HFFc6 (cell line): ENCODE results near the gene TBL1XR1. TPM values are rescaled to one million over a fixed set of nuclear protein-coding genes. Genes with fewer than 3 reads are reported as not detected.
"Not testable (repeated sequence)": the region's sequence is repeated elsewhere in the genome, so short reads cannot be mapped to it uniquely, and the experiment has no call there.

ENCODE experiments used
- DNase-seq: peaks from one replicate; pipeline ENCODE4 v3.0.0-alpha.2; 2018
- H3K27ac Mint-ChIP-seq: 2 replicates; pipeline ENCODE4 v1.8.0; 2020; ENCODE audit warnings: mild to moderate bottlenecking, mixed read lengths
- H3K27me3 Mint-ChIP-seq: 2 replicates; pipeline ENCODE4 v1.8.0; 2021; ENCODE audit warnings: mild to moderate bottlenecking, moderate library complexity, mixed read lengths; ENCODE audit not compliant: insufficient read depth
- H3K36me3 Mint-ChIP-seq: 2 replicates; pipeline ENCODE4 v1.8.0; 2021; ENCODE audit warnings: low read depth, mixed read lengths
- H3K4me1 Mint-ChIP-seq: 2 replicates; pipeline ENCODE4 v1.8.0; 2020; ENCODE audit warnings: low read depth, mixed read lengths
- H3K4me3 Mint-ChIP-seq: 2 replicates; pipeline ENCODE4 v1.8.0; 2020; ENCODE audit warnings: mild to moderate bottlenecking, moderate library complexity, mixed read lengths
- H3K9me3 Mint-ChIP-seq: 2 replicates; pipeline ENCODE4 v1.8.0; 2020; ENCODE audit warnings: mild to moderate bottlenecking, mixed read lengths
- CTCF ChIP-seq: fragments of 200-600 bp; sonication (generic); IDR thresholded peaks from 2 replicates; pipeline ENCODE4 v1.5.0; 2021; ENCODE audit warnings: antibody characterized with exemption, mild to moderate bottlenecking
- total RNA-seq, 6 experiments: library from RNA; stranded (reverse); fragmentation: NEBNext Ultra II Directional; extraction: Animal tissue kit (Norgen Biotek cat#: 25700); gene quantifications; 2 replicates in 1 of 6; 3 replicates in 5 of 6; pipeline ENCODE4 v1.2.3, GENCODE V29; 2021

Gene TBL1XR1
- total RNA-seq, 6 experiments from 2014 or later, result 89.5 to 131 (median 114) TPM

- H3K4me1 Mint-ChIP-seq, result peaks cover 48% of the 10 kb centered on the region
- TF ChIP-seq CTCF, result no peak
- no peak for DNase-seq
- no peaks in the 10 kb centered on the region; the same call in 1 of the 2 replicates for H3K27me3 Mint-ChIP-seq
- H3K27ac Mint-ChIP-seq, result no peak overlapping the region
- no peaks in the 10 kb centered on the region for H3K9me3 Mint-ChIP-seq
- H3K4me3 Mint-ChIP-seq, result no peak overlapping the region
- peaks cover 10% of the 10 kb centered on the region; the same call in 1 of the 2 replicates for H3K36me3 Mint-ChIP-seq
Observed at GRCh38 chr3:177177749-177178221, 19.5 kb downstream of the TBL1XR1 start.

- no peaks in the 10 kb centered on the region for H3K9me3 Mint-ChIP-seq
- DNase-seq, result no peak
- no peak for TF ChIP-seq CTCF
- peaks cover 21% of the 10 kb centered on the region for H3K36me3 Mint-ChIP-seq
- H3K4me1 Mint-ChIP-seq, result peaks cover 38% of the 10 kb centered on the region
- H3K4me3 Mint-ChIP-seq, result no peak overlapping the region
- no peaks in the 10 kb centered on the region; the same call in 1 of the 2 replicates for H3K27me3 Mint-ChIP-seq
- H3K27ac Mint-ChIP-seq, result peak overlapping the region; percentile 20; the same call in 1 of the 2 replicates
Observed at GRCh38 chr3:177174607-177175170, 22.6 kb downstream of the TBL1XR1 start.

GRCh38 chr3:177169936-177170722 is 27.2 kb downstream of the TBL1XR1 start:
- Mint-ChIP-seq H3K4me1 (peaks cover 29% of the 10 kb centered on the region), H3K4me3 (no peak overlapping the region), H3K36me3 (peaks cover 32% of the 10 kb centered on the region), H3K27ac (no peak overlapping the region), H3K27me3 (no peaks in the 10 kb centered on the region; the same call in 1 of the 2 replicates), H3K9me3 (no peaks in the 10 kb centered on the region)
- no peak for DNase-seq
- TF ChIP-seq CTCF, result no peak

- no peaks in the 10 kb centered on the region; the same call in 1 of the 2 replicates for H3K27me3 Mint-ChIP-seq
- H3K27ac Mint-ChIP-seq, result no peak overlapping the region
- no peak overlapping the region for H3K4me3 Mint-ChIP-seq
- no peaks in the 10 kb centered on the region for H3K9me3 Mint-ChIP-seq
- peaks cover 40% of the 10 kb centered on the region for H3K36me3 Mint-ChIP-seq
- no peak for TF ChIP-seq CTCF
- DNase-seq, result no peak
- peaks cover 24% of the 10 kb centered on the region; the same call in 1 of the 2 replicates for H3K4me1 Mint-ChIP-seq
Observed at GRCh38 chr3:177168431-177168830, 28.9 kb downstream of the TBL1XR1 start.

GRCh38 chr3:177162742-177163141 is 34.5 kb downstream of the TBL1XR1 start:
- Mint-ChIP-seq H3K27ac (no peak overlapping the region), H3K4me1 (peaks cover 22% of the 10 kb centered on the region), H3K4me3 (no peak overlapping the region), H3K9me3 (no peaks in the 10 kb centered on the region), H3K36me3 (peaks cover 38% of the 10 kb centered on the region), H3K27me3 (no peaks in the 10 kb centered on the region; the same call in 1 of the 2 replicates)
- DNase-seq, result no peak
- no peak for TF ChIP-seq CTCF

- not testable (repeated sequence) for H3K27me3 Mint-ChIP-seq, DNase-seq, H3K4me3 Mint-ChIP-seq, H3K27ac Mint-ChIP-seq, H3K9me3 Mint-ChIP-seq
- Mint-ChIP-seq H3K36me3 (peaks cover 33% of the 10 kb centered on the region), H3K4me1 (peaks cover 22% of the 10 kb centered on the region)
Observed at GRCh38 chr3:177161603-177162002, 35.7 kb downstream of the TBL1XR1 start.
